B cell (primary cell): ENCODE results near the gene LMX1B.

Source experiments
- EZH2 ChIP-seq: IDR thresholded peaks from 2 replicates; pipeline ENCODE4 v1.6.1; 2012; ENCODE audit warnings: borderline replicate concordance, low read depth, mild to moderate bottlenecking, moderate library complexity, low read length; ENCODE audit not compliant: insufficient read depth, poor library complexity, severe bottlenecking
- TF ChIP-seq, protein P1 (sequence below): fragments of 200-600 bp; IDR thresholded peaks from one replicate; pipeline ENCODE4 v1.8.0; 2022; ENCODE audit warnings: antibody characterized with exemption, mild to moderate bottlenecking

DNA sequence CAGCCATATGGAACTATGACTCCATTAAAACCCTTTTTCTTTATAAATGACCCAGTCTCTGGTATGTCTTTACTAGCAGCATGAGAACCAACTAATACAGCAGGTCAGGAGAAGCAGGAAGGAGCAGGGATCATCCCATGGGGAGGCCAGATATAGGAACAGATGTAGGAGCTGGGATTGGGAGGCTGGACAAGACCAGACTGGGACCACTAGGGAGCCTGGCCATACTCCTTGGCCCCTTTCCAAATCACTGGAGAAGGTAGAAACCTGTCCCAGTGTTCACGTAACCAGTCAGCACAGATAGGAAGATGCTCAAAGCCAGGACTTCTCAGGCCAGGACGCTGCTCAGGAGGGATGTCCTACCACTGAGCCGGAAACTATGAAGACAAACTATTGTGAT is 95.5 kb downstream of the LMX1B start:
- TF ChIP-seq, protein P1, sequence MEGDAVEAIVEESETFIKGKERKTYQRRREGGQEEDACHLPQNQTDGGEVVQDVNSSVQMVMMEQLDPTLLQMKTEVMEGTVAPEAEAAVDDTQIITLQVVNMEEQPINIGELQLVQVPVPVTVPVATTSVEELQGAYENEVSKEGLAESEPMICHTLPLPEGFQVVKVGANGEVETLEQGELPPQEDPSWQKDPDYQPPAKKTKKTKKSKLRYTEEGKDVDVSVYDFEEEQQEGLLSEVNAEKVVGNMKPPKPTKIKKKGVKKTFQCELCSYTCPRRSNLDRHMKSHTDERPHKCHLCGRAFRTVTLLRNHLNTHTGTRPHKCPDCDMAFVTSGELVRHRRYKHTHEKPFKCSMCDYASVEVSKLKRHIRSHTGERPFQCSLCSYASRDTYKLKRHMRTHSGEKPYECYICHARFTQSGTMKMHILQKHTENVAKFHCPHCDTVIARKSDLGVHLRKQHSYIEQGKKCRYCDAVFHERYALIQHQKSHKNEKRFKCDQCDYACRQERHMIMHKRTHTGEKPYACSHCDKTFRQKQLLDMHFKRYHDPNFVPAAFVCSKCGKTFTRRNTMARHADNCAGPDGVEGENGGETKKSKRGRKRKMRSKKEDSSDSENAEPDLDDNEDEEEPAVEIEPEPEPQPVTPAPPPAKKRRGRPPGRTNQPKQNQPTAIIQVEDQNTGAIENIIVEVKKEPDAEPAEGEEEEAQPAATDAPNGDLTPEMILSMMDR = no peak
- TF ChIP-seq EZH2 = no peak
